HG02623 (cell line): Measurements from ENCODE around the gene PRPSAP1.
"Not testable (repeated sequence)": the region's sequence is repeated elsewhere in the genome, so short reads cannot be mapped to it uniquely, and the experiment has no call there.

Experiments
- ATAC-seq: cut with Tn5 transposase; IDR thresholded peaks from one replicate; pipeline ENCODE4 v1.9.1; 2021; ENCODE audit warnings: moderate library complexity; ENCODE audit not compliant: unreplicated experiment

Gene PRPSAP1

DNA sequence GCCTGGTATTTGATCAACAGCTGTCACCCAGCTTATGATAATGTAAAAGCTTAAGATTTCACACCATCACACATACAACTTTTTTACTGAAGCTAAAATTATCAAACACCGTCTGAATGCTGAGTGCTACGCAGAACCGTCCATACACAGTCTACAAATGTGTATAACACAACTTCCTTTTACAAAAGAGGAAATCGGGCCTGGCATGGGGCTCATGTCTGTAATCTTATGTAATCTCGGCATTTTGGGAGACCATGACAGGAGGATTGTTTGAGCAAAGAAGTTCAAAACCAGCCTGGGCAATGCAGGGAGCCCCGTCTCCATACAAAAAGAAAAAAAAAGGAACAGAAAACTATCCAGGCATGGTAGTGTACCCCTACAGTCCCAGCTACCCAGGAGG, 26.0 kb downstream of the PRPSAP1 start:
- ATAC-seq: no peak

DNA sequence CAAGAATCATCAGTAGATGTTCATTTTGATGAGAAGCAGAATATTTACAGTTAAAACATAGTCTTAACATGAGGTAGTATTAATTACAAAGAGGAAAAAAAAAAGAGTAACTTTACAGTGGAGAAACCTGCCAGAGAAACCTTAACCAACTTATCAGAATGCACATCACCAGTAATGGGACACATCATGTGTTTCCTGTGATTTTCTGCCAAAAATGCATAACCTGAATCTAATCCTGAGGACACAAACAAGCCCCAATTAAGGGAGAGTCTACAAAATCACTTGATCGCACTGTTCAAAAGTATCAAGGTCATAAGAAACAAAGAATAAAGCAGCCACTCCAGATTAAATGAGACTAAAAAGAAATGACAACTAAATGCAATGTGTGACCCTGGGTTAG, 27.4 kb downstream of the PRPSAP1 start:
- no peak for ATAC-seq

DNA sequence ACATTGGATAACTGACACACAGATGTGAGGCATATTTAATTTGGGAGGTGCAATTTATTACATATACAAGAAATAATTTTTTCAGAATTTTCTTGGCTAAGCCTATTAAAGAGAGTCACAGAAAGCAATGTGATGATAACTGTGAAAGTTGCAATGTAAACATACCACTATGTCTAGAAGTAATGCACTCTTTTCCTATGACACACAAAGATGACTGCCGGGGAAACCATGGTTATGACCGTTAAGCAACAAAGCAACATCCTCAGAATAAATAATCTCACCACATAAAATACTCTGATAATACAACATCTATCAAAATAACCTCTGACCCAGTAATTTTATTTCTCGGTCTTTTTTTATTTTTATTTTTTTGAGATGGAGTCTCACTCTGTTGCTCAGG, 35.1 kb downstream of the PRPSAP1 start:
- no peak for ATAC-seq

DNA sequence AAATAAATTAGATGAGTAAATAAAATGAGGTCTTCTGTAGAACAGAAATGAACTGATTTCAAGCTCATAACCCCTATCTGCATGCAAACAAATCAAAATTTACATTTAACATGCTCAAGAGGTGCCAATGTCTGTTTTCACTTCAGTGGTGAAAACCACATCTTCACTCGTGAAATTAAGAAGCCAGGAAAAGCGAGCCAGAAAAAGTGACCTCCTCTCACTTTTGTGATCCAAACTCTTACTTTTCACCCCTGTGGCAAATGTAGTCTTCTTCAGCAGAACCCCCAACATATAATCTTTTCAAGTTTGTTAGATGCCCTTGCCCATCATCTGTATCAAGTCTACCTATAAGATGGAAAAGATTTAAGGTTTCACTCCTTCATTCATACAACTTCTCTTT, 36.2 kb downstream of the PRPSAP1 start:
- no peak for ATAC-seq

DNA sequence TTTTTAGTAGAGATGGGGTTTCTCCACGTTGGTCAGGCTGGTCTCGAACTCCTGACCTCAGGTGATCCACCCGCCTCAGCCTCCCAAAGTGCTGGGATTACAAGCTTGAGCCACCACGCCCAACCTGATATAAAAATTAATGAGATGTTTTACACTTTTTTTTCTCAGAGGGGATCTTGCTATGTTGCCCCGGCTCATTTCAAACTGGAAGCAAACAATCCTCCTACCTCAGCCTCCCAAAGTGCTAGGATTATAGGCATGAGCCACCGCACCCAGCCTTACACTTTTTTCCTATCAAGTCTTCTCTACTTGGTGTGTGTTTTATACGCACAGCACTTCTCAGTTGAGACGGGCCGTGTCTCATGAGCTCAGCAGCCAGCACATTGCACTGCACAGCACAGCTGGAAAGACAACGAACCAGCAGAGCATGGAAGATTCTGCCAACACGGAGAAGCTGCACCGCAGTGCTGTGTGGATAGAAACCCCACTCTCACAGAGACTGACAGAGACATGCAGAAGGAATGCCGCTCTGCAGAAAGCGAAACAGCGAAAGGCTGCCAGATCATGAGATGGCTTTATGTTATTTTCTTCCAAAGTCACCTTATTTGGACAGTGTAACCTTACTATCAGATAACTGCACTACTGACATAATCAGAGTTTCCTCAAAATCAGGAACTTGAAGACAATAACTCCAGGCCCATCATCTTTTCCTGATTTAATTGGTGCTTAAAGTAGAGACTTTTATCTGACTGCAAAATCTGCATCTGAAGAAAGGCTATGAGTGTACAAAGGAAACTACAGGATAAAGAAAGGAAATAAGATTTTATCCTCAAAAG, 39.1 kb downstream of the PRPSAP1 start:
- ATAC-seq: no peak

DNA sequence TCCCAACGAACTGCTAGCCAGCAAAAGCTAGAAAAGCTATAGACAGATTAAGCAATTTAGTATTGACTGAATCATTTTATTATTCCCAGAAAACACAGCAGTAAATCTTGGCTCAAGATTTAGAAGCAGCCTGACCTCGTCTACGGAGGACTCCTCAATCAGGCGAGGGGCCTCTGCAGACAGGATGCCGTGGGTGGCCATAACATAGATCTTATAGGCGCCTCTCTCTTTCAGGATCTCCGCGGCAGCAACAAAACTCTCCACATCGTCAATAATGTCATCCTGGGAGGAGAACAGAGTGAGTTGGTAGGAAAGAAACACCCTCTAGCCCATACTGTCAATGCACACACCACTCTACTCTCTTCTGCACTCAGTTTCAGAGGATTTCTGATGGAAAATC, 41.0 kb downstream of the PRPSAP1 start:
- ATAC-seq: no peak

DNA sequence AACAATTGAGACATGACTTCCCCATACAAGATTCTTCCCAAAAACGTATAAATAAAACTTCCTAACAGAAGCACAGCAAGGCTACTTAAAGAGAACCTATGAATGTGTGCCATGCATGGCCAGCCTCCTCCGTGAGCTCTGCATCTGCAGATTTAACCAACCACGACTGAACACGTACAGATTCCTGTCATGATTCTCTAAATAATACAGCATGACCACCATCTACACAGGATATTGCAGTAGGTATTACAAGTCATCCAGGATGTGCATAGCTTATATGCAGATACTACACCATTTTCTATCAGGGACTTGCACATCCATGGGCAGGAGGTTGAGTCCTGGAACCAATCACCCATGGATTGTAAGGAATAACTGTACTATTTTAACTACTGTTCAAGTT, 44.3 kb downstream of the PRPSAP1 start:
- ATAC-seq: no peak

DNA sequence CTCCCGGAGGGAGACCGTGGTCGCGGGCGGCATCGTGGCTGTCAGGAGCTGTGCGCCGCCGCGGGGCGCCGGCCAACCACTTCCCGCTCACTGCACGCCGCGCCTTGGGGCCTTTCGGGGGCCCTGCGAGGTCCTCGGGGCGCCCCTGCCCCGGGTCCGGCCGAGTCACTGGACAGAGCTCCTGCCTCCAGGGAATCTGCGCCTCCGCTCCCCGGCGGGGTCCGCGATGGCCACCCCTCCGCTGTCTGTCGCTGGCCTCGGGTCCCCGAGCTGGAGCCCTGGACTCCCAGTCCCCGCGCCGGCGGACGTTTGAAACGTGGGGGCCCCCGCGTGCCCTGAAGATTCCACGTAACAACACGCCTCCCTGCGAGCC, 45.8 kb downstream of the PRPSAP1 start, which contains the start of gene QRICH2:
QRICH2 (minus strand) TSS at position 311 of the 373 bp plus-strand sequence; CDS start at position 33, 278 bp downstream.
- no peak for ATAC-seq

DNA sequence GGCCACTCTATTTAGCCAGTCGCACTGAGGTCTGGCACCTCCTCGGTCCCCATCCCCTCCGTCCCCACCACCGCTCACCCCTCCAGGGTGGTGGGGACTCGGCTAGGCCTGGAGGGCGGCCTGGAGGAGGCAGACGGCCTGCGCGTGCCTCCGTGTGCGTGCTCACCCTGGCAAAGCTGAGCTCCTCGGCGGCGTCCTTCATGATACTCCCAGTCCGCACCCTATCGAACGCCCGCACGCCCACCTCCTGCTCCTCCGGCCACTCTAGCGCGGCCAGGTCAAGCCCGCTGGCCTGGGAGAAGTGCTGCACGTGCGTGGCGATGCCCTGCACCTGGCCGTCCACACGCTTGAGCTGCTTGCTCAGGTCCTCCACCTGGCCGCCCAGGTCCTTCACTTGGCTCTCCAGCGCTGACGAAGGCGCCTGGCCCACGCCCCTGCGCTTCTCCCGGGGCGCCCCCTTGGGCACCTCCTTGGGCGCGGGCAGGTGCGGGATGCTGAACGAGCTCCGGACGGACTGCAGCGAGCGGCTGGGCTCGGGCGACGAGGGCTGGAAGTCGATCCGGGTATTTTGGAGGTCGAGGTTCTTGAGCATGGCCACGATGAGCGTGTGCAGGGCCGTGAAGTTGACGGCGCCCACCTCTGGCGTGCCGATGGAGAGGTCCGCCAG, 46.3 kb downstream of the PRPSAP1 start:
- ATAC-seq: no peak

DNA sequence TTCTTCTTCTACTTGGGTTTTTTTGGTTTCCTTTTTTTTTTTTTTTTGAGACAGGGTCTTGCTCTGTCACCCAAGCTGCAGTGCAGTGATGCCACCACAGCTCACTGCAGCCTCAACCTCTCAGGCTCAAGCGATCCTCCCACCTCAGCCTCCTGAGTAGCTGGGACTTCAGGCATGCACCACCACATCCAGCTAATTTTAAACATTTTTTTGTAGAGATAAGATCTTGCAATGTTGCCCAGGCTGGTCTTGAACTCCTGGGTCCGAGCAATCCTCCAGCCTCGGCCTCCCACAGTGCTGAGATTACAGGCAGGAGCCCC, 48.6 kb downstream of the PRPSAP1 start:
- ATAC-seq: not testable (repeated sequence)

DNA sequence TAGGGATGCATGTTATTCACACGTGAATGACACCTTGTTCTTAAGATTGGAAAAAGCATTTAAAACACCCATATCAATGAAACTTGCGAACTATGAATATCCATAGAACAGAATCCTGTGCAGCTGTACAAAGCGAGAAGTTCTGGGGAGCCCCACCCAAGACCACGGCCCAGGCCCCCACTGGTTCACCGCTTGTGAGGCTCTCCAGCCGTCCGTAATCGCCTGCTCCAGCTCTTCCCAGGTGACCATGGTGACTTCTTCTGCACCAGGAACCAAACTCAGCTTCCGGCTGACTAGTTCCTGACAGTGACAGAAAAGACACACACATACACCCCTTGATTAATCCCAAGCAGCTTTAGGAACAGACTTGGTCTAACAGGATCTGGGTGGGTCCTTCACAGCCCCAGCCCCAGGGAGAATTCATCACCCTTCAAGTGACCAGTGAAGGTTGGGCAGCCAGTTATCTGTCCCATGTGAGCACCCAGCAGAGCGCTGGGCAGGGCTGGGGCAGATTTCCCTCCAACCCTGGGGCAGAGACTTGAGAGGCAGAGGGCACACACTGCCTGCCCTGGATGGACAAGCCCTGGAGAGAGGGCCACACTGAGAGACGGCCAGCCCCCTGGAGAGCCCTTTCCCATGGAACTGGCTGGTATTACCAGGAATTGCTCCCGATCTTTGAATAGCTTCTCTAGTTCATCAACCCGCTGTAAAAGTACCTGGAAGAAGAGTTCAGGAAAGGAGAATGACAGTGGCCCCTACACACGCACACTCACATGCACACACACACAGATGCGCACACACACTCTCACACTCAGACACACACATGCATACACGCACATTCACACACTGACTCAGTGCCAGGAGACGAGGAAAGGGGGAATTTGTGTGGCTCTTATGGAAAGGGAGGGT, 49.2 kb downstream of the PRPSAP1 start:
- ATAC-seq: no peak

DNA sequence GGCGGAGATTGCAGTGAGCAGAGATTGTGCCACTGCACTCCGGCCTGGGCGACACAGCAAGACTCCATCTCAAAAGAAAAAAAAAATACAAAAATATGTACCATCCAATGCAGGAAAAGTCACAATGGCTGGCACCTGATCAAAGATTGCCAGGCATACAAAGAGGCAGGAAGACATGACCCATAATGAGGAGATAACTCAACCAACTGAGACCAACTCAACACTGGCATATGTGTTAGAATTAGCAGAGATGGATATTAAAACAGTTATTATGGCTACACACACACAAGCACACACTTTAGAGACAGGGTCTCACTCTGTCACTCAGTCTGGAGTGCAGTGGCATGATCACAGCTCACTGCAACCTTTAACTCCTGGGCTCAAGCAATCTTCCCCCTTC, 56.3 kb downstream of the PRPSAP1 start:
- no peak for ATAC-seq

DNA sequence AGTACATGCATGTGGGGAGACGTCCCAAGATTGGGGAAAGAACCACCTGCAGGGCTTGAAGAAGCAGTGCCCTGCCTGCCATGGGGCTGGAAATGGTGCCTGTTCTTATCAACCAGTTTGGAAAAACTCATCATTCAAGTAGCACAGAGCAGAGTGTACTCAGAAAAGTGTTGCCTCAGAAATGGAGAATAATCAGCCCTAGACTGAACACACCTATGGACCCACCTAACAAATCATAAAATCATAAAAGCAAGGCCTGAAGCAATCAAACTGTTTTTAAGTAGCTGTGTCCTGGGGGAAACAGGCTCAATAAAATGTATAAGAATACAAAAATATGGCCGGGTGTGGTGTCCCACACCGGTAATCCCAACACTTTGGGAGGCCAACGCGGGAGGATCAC, 56.8 kb downstream of the PRPSAP1 start:
- no peak for ATAC-seq

DNA sequence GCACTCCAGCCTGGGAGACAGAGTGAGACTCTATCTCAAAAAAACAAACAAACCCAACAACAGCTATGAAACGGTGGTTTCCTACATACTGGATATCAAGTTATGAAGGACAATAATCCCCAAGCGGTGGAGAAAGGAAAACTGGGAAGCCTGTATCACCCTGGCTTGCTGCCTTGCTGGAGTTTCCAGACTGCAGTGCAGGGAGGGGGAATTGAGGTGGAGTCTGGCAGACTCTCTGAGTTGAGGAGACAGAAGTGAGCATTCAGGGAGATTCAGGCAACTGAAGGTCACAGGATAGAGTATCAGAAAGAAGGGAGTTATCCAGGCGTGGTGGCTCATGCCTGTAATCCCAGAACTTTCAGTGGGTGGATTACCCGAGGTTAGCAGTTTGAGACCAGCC, 57.5 kb downstream of the PRPSAP1 start:
- ATAC-seq: no peak

DNA sequence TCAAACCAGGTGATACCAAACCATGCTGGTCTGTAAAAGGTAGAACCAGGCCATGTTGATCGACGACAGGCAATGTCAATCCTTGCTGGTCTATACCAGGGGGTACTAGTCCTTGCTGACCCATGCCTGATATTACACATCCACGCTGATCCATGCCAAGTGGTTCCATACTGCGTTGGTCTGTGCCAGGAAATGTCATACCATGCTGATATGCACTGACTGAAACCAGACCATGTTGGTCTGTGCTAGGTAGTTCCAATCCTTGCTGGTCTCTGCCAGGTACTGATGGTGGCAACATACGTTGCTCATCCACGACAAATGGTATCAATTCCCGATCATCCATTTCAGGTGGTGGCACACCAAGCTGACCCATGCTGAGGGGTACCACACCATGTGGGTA, 60.6 kb downstream of the PRPSAP1 start:
- ATAC-seq: no peak

DNA sequence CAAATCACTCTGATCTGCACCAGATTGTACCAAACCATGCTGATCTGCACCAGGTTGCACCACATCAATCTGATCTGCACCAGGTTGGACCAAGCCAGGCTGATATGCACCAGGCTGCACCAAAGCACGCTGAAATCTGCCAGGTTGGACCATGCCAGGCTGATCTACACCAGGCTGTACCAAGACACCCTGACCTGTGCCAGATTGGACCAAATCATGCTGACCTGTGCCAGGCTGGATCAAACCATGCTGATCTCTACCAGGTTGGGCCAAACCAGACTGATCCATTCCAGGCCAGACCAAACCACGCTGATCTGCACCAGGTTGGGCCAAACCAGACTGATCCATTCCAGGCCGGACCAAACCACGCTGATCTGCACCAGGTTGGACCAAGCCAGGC, 61.1 kb downstream of the PRPSAP1 start:
- ATAC-seq: no peak

DNA sequence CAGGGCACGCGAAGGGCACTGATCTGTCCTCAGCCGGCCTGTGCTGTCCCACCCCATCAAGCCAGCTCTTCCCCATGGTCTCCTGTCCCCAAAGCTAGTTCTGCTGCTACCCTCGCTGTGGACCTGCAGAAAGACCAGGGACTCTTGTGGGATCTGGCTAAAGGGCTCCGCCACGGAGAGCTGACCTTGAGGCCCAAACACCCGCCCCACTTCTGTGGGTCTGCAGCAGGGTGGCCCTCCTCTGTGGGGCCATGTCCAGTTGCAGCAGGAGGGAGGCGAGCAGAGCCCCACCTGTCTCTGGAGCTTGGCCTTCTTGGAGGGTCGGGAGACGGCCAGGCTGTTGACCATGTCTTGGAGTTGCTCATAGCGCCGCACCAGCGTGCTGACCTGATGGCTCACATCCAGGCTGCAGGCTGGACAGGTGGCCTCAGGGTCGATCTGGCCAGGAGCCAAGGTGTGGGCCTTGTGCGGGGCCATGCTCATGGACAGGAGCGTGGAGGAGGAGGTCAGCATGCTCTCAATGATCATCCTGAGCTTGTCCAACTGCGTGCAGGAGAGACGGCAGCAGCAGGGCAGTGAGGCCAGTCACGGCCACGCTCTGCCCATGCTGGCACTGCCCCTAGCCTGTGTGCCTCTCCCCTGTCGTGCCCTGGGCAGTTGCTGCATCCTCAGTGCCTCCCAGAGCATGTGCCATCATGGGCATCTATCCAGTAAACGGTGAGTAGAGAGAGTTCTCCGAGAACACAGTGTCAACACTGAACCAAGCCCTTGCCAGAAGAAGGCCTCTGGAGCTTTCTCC, 71.9 kb downstream of the PRPSAP1 start:
- no peak for ATAC-seq

DNA sequence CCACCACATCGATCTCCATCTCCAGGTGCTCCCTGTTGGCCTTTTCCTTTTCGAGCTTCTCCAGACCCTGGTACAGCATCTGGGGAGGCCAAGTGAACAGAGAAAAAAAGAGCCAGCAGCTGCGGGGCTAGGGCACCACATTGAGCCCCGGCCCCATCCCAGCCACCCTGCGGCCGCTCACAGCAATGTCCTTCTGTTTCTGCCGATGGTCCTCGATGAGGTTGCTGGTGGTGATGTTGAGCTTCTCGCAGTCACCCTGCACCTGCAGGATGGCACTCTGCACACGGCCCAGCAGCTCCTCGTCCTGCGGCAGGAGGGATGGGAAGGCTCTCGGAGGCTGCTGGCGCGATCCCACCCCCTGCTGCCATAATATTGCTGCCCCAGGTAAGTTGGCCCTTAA, 73.1 kb downstream of the PRPSAP1 start:
- ATAC-seq: no peak

DNA sequence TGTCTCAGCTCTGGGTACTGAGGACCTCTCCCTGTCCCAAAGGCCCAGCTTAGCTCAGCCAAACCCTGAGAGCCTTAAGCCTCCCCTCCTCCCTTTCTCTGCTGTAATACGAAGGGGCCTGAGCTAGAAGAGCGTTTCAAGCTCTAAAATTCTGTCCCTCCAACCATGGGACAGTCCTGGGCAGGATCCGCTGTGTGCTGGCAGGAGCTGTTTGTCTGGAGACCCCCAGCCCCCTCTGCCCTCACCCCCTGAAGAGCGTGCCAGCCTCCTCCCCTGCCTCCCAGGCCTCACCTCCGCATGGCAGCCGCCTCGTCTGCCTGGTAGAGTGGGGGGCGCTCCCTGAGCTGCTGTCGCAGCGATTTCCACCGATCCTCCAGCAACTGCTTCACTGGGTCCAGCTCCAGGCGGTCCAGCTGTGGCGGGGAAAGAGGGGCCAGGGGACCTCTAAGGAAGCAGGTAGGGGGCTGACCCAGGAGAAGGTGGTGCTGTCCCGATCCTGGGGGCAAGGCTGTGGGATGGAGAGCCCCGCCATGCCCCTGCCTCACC, 73.9 kb downstream of the PRPSAP1 start:
- ATAC-seq: no peak

DNA sequence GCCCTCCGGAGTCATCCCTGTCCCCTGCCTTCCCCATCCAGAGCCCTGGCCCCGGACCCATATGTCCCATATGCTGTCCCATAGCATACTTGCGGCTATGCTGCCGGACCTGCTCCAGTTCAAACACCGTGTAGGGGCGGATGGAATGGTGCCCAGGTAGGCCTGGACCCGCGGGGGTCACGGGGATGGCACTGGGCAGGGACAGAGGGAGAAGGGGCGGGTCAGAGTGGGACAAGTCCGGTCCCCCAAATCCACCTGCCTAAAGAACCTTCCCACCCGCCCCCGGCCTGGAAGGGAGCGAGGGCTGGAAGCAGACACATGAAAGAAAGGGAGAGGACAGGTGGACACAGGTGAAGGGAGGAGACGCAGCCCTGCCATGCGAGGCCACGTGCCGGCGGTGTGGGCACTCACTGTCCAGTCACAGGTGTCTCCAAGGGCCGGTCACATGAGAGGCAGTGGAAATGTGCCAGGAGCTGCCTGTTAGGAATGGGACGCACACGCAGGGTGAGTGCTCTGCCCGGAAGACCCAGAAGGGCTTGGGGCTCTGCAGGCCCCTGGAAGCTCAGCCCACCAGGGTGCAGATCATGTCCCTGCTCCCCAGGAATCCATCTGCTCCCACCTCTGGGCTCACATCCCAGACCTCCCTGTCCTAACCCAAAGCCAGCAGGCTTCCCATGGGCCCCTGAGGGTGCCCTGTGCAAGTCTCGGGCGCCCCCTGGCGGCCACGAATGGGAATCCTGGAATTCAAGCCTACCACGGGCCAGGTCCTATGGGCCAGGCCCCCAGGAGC, 74.6 kb downstream of the PRPSAP1 start:
- no peak for ATAC-seq
